GM12874 (cell line): ENCODE results near the gene SLC6A11.

Source experiments
- CTCF ChIP-seq: IDR thresholded peaks from 2 replicates; pipeline ENCODE4 v1.5.1; 2011; ENCODE audit warnings: low read depth, mild to moderate bottlenecking, control low read depth, low read length, moderate library complexity; ENCODE audit not compliant: insufficient read depth

Gene SLC6A11

GRCh38 chr3:10912786-10913185 lies 96.8 kb downstream of the SLC6A11 start:
- TF ChIP-seq CTCF: no peak

GRCh38 chr3:10915376-10915775 lies 99.3 kb downstream of the SLC6A11 start:
- TF ChIP-seq CTCF: no peak

- no peak for TF ChIP-seq CTCF
Measured at GRCh38 chr3:10917176-10917575, 101.1 kb downstream of the SLC6A11 start.

GRCh38 chr3:10918011-10918410 lies 102.0 kb downstream of the SLC6A11 start:
- TF ChIP-seq CTCF: no peak

GRCh38 chr3:10919636-10920035 lies 103.6 kb downstream of the SLC6A11 start:
- TF ChIP-seq CTCF: no peak

- no peak for TF ChIP-seq CTCF
Measured at GRCh38 chr3:10925436-10926255, 109.6 kb downstream of the SLC6A11 start.

- no peak for TF ChIP-seq CTCF
Measured at GRCh38 chr3:10926256-10926810, 110.3 kb downstream of the SLC6A11 start.
